Fibroblast of the aortic adventitia (primary cell): Measurements from ENCODE around the gene ZNF619. TPM values are rescaled to one million over a fixed set of nuclear protein-coding genes. Genes with fewer than 3 reads are reported as not detected.
A peak's percentile ranks its signal among the peaks of the same experiment; 100 is the strongest.

Source experiments
- DNase-seq: peaks from one replicate; pipeline ENCODE4 v3.0.0-alpha.2; 2010; ENCODE audit warnings: low read depth
- H3K4me3 ChIP-seq: 2 replicates; pipeline ENCODE4 v1.5.1; 2011; ENCODE audit warnings: low read depth, mild to moderate bottlenecking, control low read depth, low read length, moderate library complexity
- CTCF ChIP-seq: IDR thresholded peaks from 2 replicates; pipeline ENCODE4 v1.5.1; 2011; ENCODE audit warnings: mild to moderate bottlenecking, low read length, control low read depth, inconsistent platforms; ENCODE audit not compliant: insufficient read depth
- total RNA-seq: library from RNA; depleted of rRNA; stranded (reverse); fragments of >200 nt; gene quantifications from 2 replicates; pipeline ENCODE4 v1.2.3, GENCODE V29; 2012; ENCODE audit warnings: low replicate concordance

The ZNF619 gene
- total RNA-seq, 1 donor: 7.1 TPM

- H3K4me3 ChIP-seq: no peak overlapping the region
- DNase-seq: no peak
- TF ChIP-seq CTCF: no peak
Measured at GRCh38 chr3:40464339-40465110, 12.4 kb upstream of the ZNF619 start.

GRCh38 chr3:40465111-40465407 lies 11.9 kb upstream of the ZNF619 start:
- H3K4me3 ChIP-seq: no peak overlapping the region
- DNase-seq: no peak

GRCh38 chr3:40465456-40465855 lies 11.5 kb upstream of the ZNF619 start:
- no peak for TF ChIP-seq CTCF
- no peak for DNase-seq
- H3K4me3 ChIP-seq: no peak overlapping the region

More at GRCh38 chr3:40465111-40465407, 11.9 kb upstream of the ZNF619 start:
- no peak for TF ChIP-seq CTCF

GRCh38 chr3:40468018-40468417 lies 8.9 kb upstream of the ZNF619 start:
- H3K4me3 ChIP-seq: no peak overlapping the region

GRCh38 chr3:40470701-40471100 lies 6.2 kb upstream of the ZNF619 start:
- H3K4me3 ChIP-seq: no peak overlapping the region
- no peak for TF ChIP-seq CTCF
- no peak for DNase-seq

More at GRCh38 chr3:40468018-40468417, 8.9 kb upstream of the ZNF619 start:
- no peak for DNase-seq
- no peak for TF ChIP-seq CTCF

- no peak for TF ChIP-seq CTCF
- no peak for DNase-seq
Measured at GRCh38 chr3:40477666-40478065, 744 bp downstream of the ZNF619 start.

GRCh38 chr3:40487172-40487571 lies 10.2 kb downstream of the ZNF619 start:
- DNase-seq: no peak
- no peak for TF ChIP-seq CTCF
- no peak overlapping the region for H3K4me3 ChIP-seq

More at GRCh38 chr3:40477666-40478065, 744 bp downstream of the ZNF619 start:
- peak overlapping the region; percentile 88 for H3K4me3 ChIP-seq
